SK-N-SH (cell line): Measurements from ENCODE around the gene SEPSECS. TPM values are rescaled to one million over a fixed set of nuclear protein-coding genes. Genes with fewer than 3 reads are reported as not detected.

Experiments used
- CTCF ChIA-PET: fragments of 300-600, 350-600 bp; formaldehyde crosslinking; extraction: SDS; loops from one replicate; lab custom pipeline; 2021; lab: Yijun Ruan, JAX
- POLR2A ChIA-PET: fragments of 350-600 bp; sonication (Branson Sonifier 250); formaldehyde crosslinking; extraction: SDS; loops from one replicate; lab custom pipeline; 2020; ENCODE audit warnings: antibody characterized with exemption, inconsistent platforms; lab: Yijun Ruan, JAX
- DNase-seq: peaks from one replicate; pipeline ENCODE4 v3.0.0; 2012
- H2AFZ ChIP-seq: fragments of 200-600 bp; sonication (generic); 2 replicates; pipeline ENCODE4 v1.8.1; 2016; ENCODE audit warnings: antibody characterized with exemption, mild to moderate bottlenecking, low read depth
- H3F3A ChIP-seq: fragments of 200-600 bp; sonication (generic); replicated peaks from 2 replicates; pipeline ENCODE3; 2016; ENCODE audit warnings: antibody characterized with exemption, mild to moderate bottlenecking; ENCODE audit not compliant: insufficient read depth
- H3K27ac ChIP-seq, 2 experiments: fragments of 200-500 bp in 1 of 2; fragments of 200-600 bp in 1 of 2; sonication (Bioruptor generic) in 1 of 2; sonication (generic), shearing (Covaris generic) in 1 of 2; 2 replicates each; pipeline versions ENCODE4 v1.5.1 to v1.6.1; 2014 to 2016; ENCODE audit warnings: low read depth in 2 of 2, inconsistent platforms in 1 of 2, low read length in 1 of 2, mild to moderate bottlenecking in 1 of 2, mixed read lengths in 1 of 2
- H3K27me3 ChIP-seq: fragments of 200-600 bp; sonication (generic), shearing (Covaris generic); 2 replicates; pipeline ENCODE4 v1.6.1; 2016; ENCODE audit warnings: mixed run types; ENCODE audit not compliant: insufficient read depth
- H3K36me3 ChIP-seq, 2 experiments: fragments of 200-500 bp in 1 of 2; fragments of 200-600 bp in 1 of 2; sonication (Bioruptor generic) in 1 of 2; sonication (generic) in 1 of 2; replicated peaks in 1 of 2; 2 replicates each; pipeline versions ENCODE3 to v1.5.1; 2014 to 2016; ENCODE audit warnings: low read length in 1 of 2, mild to moderate bottlenecking in 1 of 2; ENCODE audit not compliant: insufficient read depth in 2 of 2, control insufficient read depth in 1 of 2
- H3K4me1 ChIP-seq, 2 experiments: fragments of 200-500 bp in 1 of 2; fragments of 200-600 bp in 1 of 2; sonication (Bioruptor generic) in 1 of 2; sonication (generic), shearing (Covaris generic) in 1 of 2; 2 replicates each; pipeline versions ENCODE4 v1.5.1 to v1.6.1; 2014 to 2016; ENCODE audit warnings: low read depth in 1 of 2, low read length in 1 of 2, mixed run types in 1 of 2; ENCODE audit not compliant: insufficient read depth in 2 of 2, control insufficient read depth in 1 of 2
- H3K4me2 ChIP-seq: fragments of 200-600 bp; sonication (generic), shearing (Covaris generic); 2 replicates; pipeline ENCODE4 v1.6.1; 2017; ENCODE audit warnings: mixed run types
- H3K4me3 ChIP-seq, 2 experiments: fragments of 200-500 bp in 1 of 2; fragments of 200-600 bp in 1 of 2; sonication (Bioruptor generic) in 1 of 2; sonication (generic), shearing (Covaris generic) in 1 of 2; 2 replicates each; pipeline versions ENCODE4 v1.5.1 to v1.8.1; 2014 to 2016; ENCODE audit warnings: low read depth in 2 of 2, inconsistent platforms in 1 of 2, low read length in 1 of 2, mild to moderate bottlenecking in 1 of 2, mixed read lengths in 1 of 2, moderate library complexity in 1 of 2
- H3K79me2 ChIP-seq: fragments of 200-600 bp; sonication (generic); 2 replicates; pipeline ENCODE4 v1.8.1; 2017; ENCODE audit warnings: mild to moderate bottlenecking; ENCODE audit not compliant: insufficient read depth
- H3K9ac ChIP-seq: fragments of 200-600 bp; sonication (generic); 2 replicates; pipeline ENCODE4 v1.6.1; 2017; ENCODE audit warnings: mixed run types
- H3K9me2 ChIP-seq: fragments of 200-600 bp; sonication (generic); 2 replicates; pipeline ENCODE4 v1.6.1; 2017; ENCODE audit warnings: mixed run types
- H3K9me3 ChIP-seq: fragments of 200-600 bp; sonication (generic); 2 replicates; pipeline ENCODE4 v1.6.1; 2017; ENCODE audit warnings: mixed run types, mild to moderate bottlenecking, moderate library complexity
- H4K20me1 ChIP-seq: fragments of 200-600 bp; sonication (generic); 2 replicates; pipeline ENCODE4 v1.6.1; 2017; ENCODE audit warnings: mild to moderate bottlenecking, mixed run types; ENCODE audit not compliant: insufficient read depth
- EP300 ChIP-seq, 2 experiments: IDR thresholded peaks; 2 replicates each; pipeline versions ENCODE4 v1.4.0 to v1.6.1; 2012; ENCODE audit warnings: borderline replicate concordance in 1 of 2, low read depth in 1 of 2, low read length in 1 of 2
- GABPA ChIP-seq: IDR thresholded peaks from 2 replicates; pipeline ENCODE4 v1.4.0; 2012; ENCODE audit warnings: low read depth, mild to moderate bottlenecking
- MEF2A ChIP-seq: IDR thresholded peaks from 2 replicates; pipeline ENCODE4 v1.4.0; 2012; ENCODE audit warnings: low read depth, borderline replicate concordance
- MXI1 ChIP-seq: IDR thresholded peaks from 2 replicates; pipeline ENCODE4 v1.6.1; 2012; ENCODE audit warnings: mild to moderate bottlenecking, low read depth, low read length, improper control_type of control experiment
- NFIC ChIP-seq: IDR thresholded peaks from 2 replicates; pipeline ENCODE4 v1.4.0; 2012; ENCODE audit warnings: borderline replicate concordance
- POLR2AphosphoS5 ChIP-seq: IDR thresholded peaks from 2 replicates; pipeline ENCODE4 v1.6.1; 2012; ENCODE audit warnings: low read depth, low read length
- RFX5 ChIP-seq: IDR thresholded peaks from 2 replicates; pipeline ENCODE4 v1.6.1; 2012; ENCODE audit warnings: mild to moderate bottlenecking, improper control_type of control experiment, low read length
- SMC3 ChIP-seq: IDR thresholded peaks from 2 replicates; pipeline ENCODE4 v1.6.1; 2012; ENCODE audit warnings: low read depth, low read length, improper control_type of control experiment
- TAF1 ChIP-seq: IDR thresholded peaks from 2 replicates; pipeline ENCODE4 v1.6.1; 2012; ENCODE audit warnings: low read depth, mild to moderate bottlenecking, low read length, moderate library complexity, borderline replicate concordance
- YY1 ChIP-seq: IDR thresholded peaks from 2 replicates; pipeline ENCODE4 v1.4.0; 2012; ENCODE audit warnings: low read depth, mild to moderate bottlenecking
- WGBS: methylation state at CpG from one replicate; pipeline ENCODE4 v1.1.6; 2017; ENCODE audit warnings: low lambda C conversion rate; 5-methylcytosine and 5-hydroxymethylcytosine counted together
- polyA plus RNA-seq, 3 experiments: library from polyadenylated mRNA; depleted of rRNA; stranded (reverse); fragments of >200 nt; gene quantifications; 2 replicates each; pipeline ENCODE4 v1.2.3, GENCODE V29; 2012
- TF ChIP-seq, protein P1 (sequence below): IDR thresholded peaks from 2 replicates; pipeline ENCODE4 v1.4.0; 2012; ENCODE audit warnings: low read depth, borderline replicate concordance
- TF ChIP-seq, protein P2 (sequence below): fragments of 150-350 bp; IDR thresholded peaks from 2 replicates; pipeline ENCODE4 v1.6.1; 2017; ENCODE audit warnings: antibody characterized with exemption, low read length, low read depth, borderline replicate concordance
- TF ChIP-seq, protein P3 (sequence below): fragments of 200-600 bp; sonication (generic); IDR thresholded peaks from 2 replicates; pipeline ENCODE4 v1.6.1; 2017; ENCODE audit warnings: antibody characterized with exemption, mild to moderate bottlenecking, moderate library complexity
- TF ChIP-seq, protein P4 (sequence below): IDR thresholded peaks from 2 replicates; pipeline ENCODE4 v1.4.0; 2012; ENCODE audit warnings: low read depth
- TF ChIP-seq, protein P5 (sequence below): IDR thresholded peaks from 2 replicates; pipeline ENCODE4 v1.4.0; 2012; ENCODE audit warnings: low read depth, borderline replicate concordance

Gene SEPSECS
- polyA plus RNA-seq, 1 of the 3 experiments (the other 2 are of a cell fraction), result 2.0 TPM

DNA sequence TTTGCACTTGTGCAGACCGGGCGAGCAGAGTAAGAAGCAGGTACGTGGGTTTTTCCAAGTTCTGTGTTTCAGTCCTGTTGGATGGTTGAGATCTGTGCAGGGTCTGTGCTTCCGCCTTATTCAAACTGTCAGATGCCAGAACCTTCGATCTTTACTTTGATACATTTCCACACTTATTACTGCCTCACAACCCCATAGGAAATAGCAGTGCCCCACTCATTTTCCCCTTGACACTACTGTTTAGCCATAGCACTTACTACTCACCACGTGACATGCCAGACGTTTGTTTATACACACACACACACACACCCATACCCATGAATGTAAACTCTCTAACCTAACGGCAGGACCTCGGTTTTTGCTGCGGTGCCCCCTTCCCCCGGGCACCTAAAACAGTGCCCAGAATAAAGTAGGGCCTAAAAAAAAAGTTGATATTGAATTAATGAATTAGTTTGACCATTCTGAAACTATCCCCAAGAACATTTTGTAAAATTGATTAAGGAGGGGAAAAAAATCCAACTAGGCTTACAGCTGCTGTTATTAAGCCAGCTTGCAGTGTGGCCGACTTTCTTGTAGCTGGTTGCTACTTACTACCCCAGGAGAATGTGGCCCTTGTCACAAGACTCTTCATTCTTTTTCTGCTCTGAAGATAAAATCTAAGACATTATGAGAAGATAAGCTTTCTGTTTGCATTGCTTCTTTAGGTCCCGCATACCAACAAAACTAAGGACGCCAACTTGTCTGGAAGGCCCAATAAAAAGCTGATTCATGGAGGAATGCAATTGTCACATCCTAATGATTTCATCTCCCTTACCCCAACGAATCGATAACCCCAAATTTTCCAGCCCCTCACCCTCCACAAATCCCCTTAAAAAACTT, 704 bp upstream of the SEPSECS start:
- H3K4me1 ChIP-seq, result peaks cover 0 to 14% of the 10 kb centered on the region in 2 experiments; a peak in 2 of 4 replicates
- H4K20me1 ChIP-seq, result no peaks in the 10 kb centered on the region
- peak overlapping the region; percentile 70 for H3K9ac ChIP-seq
- peak; percentile 25 for DNase-seq
- CTCF ChIA-PET, result interaction anchor here (0.7 to 1.9 kb wide), 6 partner anchors 13 to 607 kb away, joined by 3 to 13 read pairs (median 4); partner anchors contain the start of gene ZCCHC4
- peak overlapping the region; percentile 89 for H2AFZ ChIP-seq
- H3K9me2 ChIP-seq, result no peaks in the 10 kb centered on the region
- no peaks in the 10 kb centered on the region for H3K9me3 ChIP-seq
- peak overlapping the region; percentile 75 to 86 for H3K27ac ChIP-seq
- H3F3A ChIP-seq, result peaks cover 21% of the 10 kb centered on the region
- POLR2A ChIA-PET, result no interaction called here
- H3K4me3 ChIP-seq, result peak overlapping the region; percentile 84 to 93
- 5% methylated on average over 16 of the region's 16 CpGs for WGBS
- no peaks in the 10 kb centered on the region for H3K27me3 ChIP-seq
- no peaks in the 10 kb centered on the region; the same call in 1 of the 2 replicates for H3K79me2 ChIP-seq
- peaks cover 1 to 14% of the 10 kb centered on the region in 2 experiments for H3K36me3 ChIP-seq
- peak overlapping the region; percentile 89 for H3K4me2 ChIP-seq
- TF ChIP-seq MEF2A (no peak), RFX5 (no peak), TAF1 (no peak; the same call in 1 of the 2 replicates), SMC3 (no peak), NFIC (no peak), YY1 (no peak), GABPA (no peak), POLR2AphosphoS5 (peak; percentile 82), MXI1 (no peak; the same call in 1 of the 2 replicates), EP300 (IDR thresholded peaks at IDR 0.05; ENCODE audit: borderline replicate concordance in 1 of 2, low read depth in 1 of 2, low read length in 1 of 2) (no peak)
- TF ChIP-seq, protein P1, sequence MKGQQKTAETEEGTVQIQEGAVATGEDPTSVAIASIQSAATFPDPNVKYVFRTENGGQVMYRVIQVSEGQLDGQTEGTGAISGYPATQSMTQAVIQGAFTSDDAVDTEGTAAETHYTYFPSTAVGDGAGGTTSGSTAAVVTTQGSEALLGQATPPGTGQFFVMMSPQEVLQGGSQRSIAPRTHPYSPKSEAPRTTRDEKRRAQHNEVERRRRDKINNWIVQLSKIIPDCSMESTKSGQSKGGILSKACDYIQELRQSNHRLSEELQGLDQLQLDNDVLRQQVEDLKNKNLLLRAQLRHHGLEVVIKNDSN, result peak; percentile 65; the same call in 1 of the 2 replicates
- TF ChIP-seq, protein P2, sequence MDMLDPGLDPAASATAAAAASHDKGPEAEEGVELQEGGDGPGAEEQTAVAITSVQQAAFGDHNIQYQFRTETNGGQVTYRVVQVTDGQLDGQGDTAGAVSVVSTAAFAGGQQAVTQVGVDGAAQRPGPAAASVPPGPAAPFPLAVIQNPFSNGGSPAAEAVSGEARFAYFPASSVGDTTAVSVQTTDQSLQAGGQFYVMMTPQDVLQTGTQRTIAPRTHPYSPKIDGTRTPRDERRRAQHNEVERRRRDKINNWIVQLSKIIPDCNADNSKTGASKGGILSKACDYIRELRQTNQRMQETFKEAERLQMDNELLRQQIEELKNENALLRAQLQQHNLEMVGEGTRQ, result no peak
- TF ChIP-seq, protein P3, sequence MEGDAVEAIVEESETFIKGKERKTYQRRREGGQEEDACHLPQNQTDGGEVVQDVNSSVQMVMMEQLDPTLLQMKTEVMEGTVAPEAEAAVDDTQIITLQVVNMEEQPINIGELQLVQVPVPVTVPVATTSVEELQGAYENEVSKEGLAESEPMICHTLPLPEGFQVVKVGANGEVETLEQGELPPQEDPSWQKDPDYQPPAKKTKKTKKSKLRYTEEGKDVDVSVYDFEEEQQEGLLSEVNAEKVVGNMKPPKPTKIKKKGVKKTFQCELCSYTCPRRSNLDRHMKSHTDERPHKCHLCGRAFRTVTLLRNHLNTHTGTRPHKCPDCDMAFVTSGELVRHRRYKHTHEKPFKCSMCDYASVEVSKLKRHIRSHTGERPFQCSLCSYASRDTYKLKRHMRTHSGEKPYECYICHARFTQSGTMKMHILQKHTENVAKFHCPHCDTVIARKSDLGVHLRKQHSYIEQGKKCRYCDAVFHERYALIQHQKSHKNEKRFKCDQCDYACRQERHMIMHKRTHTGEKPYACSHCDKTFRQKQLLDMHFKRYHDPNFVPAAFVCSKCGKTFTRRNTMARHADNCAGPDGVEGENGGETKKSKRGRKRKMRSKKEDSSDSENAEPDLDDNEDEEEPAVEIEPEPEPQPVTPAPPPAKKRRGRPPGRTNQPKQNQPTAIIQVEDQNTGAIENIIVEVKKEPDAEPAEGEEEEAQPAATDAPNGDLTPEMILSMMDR, result no peak
- TF ChIP-seq, protein P4, sequence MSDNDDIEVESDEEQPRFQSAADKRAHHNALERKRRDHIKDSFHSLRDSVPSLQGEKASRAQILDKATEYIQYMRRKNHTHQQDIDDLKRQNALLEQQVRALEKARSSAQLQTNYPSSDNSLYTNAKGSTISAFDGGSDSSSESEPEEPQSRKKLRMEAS, result peak; percentile 51; the same call in 1 of the 2 replicates
- TF ChIP-seq, protein P5, sequence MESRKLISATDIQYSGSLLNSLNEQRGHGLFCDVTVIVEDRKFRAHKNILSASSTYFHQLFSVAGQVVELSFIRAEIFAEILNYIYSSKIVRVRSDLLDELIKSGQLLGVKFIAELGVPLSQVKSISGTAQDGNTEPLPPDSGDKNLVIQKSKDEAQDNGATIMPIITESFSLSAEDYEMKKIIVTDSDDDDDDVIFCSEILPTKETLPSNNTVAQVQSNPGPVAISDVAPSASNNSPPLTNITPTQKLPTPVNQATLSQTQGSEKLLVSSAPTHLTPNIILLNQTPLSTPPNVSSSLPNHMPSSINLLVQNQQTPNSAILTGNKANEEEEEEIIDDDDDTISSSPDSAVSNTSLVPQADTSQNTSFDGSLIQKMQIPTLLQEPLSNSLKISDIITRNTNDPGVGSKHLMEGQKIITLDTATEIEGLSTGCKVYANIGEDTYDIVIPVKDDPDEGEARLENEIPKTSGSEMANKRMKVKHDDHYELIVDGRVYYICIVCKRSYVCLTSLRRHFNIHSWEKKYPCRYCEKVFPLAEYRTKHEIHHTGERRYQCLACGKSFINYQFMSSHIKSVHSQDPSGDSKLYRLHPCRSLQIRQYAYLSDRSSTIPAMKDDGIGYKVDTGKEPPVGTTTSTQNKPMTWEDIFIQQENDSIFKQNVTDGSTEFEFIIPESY, result no peak
